Peyer's patch (tissue), 4 donors: ENCODE data around the gene GYPA.

ENCODE experiments used
- POLR2A ChIP-seq, 2 donors: fragments of 450-650 bp; IDR thresholded peaks; one replicate each; pipeline ENCODE4 v1.5.1; 2017; ENCODE audit warnings: antibody characterized with exemption in 2 of 2, mild to moderate bottlenecking in 2 of 2, moderate library complexity in 2 of 2
- TF ChIP-seq, protein P1 (sequence below), 6 experiments: fragments of 450-650 bp in 4 of 6; fragments of 200-600 bp in 2 of 6; sonication (generic) in 1 of 6; IDR thresholded peaks; one replicate each; pipeline ENCODE4 v1.5.1; 2017 to 2019; ENCODE audit warnings: antibody characterized with exemption in 6 of 6, mild to moderate bottlenecking in 3 of 6, moderate library complexity in 1 of 6

DNA sequence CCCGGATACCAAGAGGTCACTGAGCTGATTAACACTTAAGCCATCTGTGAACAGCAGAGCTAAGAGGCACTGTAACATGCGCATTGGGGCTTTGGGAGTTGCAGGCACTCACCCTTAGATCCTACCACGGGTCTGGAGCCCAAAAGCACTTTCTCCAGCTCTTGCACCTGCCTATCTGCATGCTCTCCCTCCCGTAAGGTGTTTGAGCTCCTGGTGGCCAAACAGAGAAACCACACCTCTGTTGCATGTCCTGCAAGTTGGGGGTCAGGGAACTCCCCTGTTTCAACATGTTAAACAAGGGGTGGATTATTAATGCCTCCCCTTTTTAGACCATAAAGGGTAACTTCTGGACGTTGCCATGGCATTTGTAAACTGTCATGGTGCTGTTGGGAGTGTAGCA is 49.8 kb downstream of the GYPA start:
- TF ChIP-seq, protein P1, sequence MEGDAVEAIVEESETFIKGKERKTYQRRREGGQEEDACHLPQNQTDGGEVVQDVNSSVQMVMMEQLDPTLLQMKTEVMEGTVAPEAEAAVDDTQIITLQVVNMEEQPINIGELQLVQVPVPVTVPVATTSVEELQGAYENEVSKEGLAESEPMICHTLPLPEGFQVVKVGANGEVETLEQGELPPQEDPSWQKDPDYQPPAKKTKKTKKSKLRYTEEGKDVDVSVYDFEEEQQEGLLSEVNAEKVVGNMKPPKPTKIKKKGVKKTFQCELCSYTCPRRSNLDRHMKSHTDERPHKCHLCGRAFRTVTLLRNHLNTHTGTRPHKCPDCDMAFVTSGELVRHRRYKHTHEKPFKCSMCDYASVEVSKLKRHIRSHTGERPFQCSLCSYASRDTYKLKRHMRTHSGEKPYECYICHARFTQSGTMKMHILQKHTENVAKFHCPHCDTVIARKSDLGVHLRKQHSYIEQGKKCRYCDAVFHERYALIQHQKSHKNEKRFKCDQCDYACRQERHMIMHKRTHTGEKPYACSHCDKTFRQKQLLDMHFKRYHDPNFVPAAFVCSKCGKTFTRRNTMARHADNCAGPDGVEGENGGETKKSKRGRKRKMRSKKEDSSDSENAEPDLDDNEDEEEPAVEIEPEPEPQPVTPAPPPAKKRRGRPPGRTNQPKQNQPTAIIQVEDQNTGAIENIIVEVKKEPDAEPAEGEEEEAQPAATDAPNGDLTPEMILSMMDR (IDR thresholded peaks at IDR 0.05), result no peak
- no peak for TF ChIP-seq POLR2A (IDR thresholded peaks at IDR 0.05)
